Superior temporal gyrus (tissue), 1 donor: ENCODE measurements around the gene SPTAN1.
"Not testable (repeated sequence)": the region's sequence is repeated elsewhere in the genome, so short reads cannot be mapped to it uniquely, and the experiment has no call there.

ENCODE experiments used
- DNase-seq: peaks from one replicate; pipeline ENCODE4 v3.0.0-alpha.2; 2016; ENCODE audit errors: extremely low spot score

The SPTAN1 gene

DNA sequence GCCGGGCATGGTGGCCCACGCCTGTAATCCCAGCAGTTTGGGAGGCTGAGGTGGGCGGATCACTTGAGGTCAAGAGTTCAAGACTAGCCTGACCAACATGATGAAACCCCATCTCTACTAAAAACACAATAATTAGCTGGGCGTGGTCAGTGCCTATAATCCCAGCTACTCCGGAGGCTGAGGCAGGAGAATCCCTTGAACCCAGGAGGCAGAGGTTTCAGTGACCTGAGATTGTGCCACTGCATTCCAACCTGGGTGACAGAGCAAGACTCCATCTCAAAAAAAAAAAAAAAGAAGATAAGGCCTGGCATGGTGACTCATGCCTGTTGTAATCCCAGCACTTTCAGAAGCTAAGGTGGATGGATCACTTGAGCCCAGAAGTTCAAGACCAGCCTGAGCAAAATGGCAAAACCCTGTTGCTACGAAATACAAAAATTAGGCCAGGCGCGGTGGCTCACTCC, 114.1 kb downstream of the SPTAN1 start:
- not testable (repeated sequence) for DNase-seq

DNA sequence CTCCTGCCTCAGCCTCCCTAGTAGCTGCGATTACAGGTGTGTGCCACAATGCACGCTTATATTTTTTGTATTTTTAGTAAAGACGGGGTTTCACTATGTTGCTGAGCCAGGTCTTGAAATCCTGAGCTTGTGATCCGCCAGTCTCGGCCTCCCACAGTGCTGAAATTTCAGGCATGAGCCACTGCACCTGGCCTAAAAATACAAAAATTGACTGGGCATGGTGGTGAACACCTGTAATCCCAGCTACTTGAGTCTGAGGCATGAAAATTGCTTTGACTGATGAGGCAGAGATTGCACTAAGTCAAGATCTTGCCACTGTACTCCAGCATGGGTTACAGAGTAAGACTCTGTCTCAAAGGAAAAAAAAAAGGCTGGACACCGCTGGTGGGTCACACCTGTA, 117.4 kb downstream of the SPTAN1 start:
- DNase-seq, result no peak

DNA sequence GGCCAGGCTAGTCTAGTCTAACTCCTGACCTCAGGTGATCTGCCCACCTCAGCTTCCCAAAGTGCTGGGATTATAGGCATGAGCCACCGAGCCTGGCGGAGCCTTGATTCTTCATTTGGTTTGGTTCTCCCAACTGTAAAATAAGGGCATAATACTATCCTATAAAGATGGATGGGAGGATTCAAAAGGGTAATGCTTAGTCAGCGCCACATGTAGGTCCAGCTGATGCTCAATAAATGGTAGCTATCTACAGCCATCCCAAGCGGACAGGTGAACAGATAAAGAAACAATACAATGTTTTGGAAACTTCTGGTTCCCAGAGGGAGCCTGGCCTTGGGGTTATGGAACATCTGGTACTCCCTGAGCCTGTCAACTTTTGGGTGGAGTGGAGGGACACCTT, 123.0 kb downstream of the SPTAN1 start:
- DNase-seq, result no peak

DNA sequence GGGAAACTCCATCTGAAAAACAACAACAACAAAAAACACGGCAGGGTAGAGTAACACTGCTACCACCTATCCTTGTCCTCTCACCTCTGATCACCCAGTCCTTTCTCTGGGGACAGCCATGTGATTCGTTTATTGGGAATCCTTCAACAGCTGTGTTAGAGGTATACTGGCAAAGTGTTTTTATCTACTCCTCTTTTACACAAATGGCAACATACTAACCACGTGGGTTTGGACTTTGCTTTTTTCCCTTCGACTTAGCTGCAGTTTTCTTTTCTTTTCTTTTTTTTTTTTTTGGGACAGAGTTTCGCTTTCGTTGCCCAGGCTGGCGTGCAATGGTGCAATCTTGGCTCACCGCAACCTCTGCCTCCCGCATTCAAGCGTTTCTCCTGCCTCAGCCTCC, 125.4 kb downstream of the SPTAN1 start:
- DNase-seq, result no peak
